HCT116 (cell line): ENCODE measurements around the gene CMPK2. TPM values are rescaled to one million over a fixed set of nuclear protein-coding genes. Genes with fewer than 3 reads are reported as not detected.

Experiments
- ATAC-seq: fragments of 200-7000 bp; cut with Tn5 transposase; 2 replicates; pipeline ENCODE4 v1.9.1; 2020; ENCODE audit warnings: mild to moderate bottlenecking, moderate library complexity
- BruUV-seq: library from RNA; stranded (reverse); fragments of 400-500 nt; replicated peaks from 2 replicates; lab custom pipeline; 2021; lab: Mats Ljungman, UMichigan
- CTCF ChIA-PET: fragments of 300-600 bp; sonication (Branson Sonifier 250); formaldehyde crosslinking; loops from one replicate; lab custom pipeline; 2021; ENCODE audit warnings: antibody characterized with exemption; lab: Charles Lee
- POLR2A ChIA-PET: fragments of 300-600, 350-600 bp; sonication (Branson Sonifier 250); formaldehyde crosslinking; loops from one replicate; lab custom pipeline; 2021; ENCODE audit warnings: antibody characterized with exemption; lab: Charles Lee
- RAD21 ChIA-PET, 2 experiments: fragments of 300-600 bp; sonication (Branson Sonifier 250); formaldehyde crosslinking; loops; one replicate each; lab custom pipeline; 2023; ENCODE audit warnings: low total read pairs in 2 of 2; ENCODE audit not compliant: uncharacterized antibody in 2 of 2, unreplicated experiment in 2 of 2, low non-redundant PET in 1 of 2; lab: Charles Lee
- DNase-seq: peaks from one replicate; pipeline ENCODE4 v3.0.0-alpha.2; 2010; ENCODE audit warnings: low read depth, low spot score
- H2AFZ ChIP-seq: fragments of 200-600 bp; shearing (Covaris generic), sonication (generic); 2 replicates; pipeline ENCODE4 v1.6.1; 2017; ENCODE audit warnings: low read depth, mixed run types, mixed read lengths, antibody characterized with exemption, low read length; ENCODE audit not compliant: poor library complexity, severe bottlenecking
- H3K27ac ChIP-seq: 2 replicates; pipeline ENCODE4 v1.5.1; 2012; ENCODE audit warnings: low read depth, low read length
- H3K27me3 ChIP-seq: fragments of 200-600 bp; sonication (generic); 2 replicates; pipeline ENCODE4 v1.6.1; 2016; ENCODE audit warnings: mixed run types, low read length, mixed read lengths; ENCODE audit not compliant: insufficient read depth
- H3K36me3 ChIP-seq, 2 experiments: fragments of 200-500 bp in 1 of 2; fragments of 200-600 bp in 1 of 2; sonication (Bioruptor generic) in 1 of 2; sonication (generic) in 1 of 2; 2 replicates each; pipeline versions ENCODE4 v1.5.1 to v1.6.1; 2014 to 2016; ENCODE audit warnings: low read length in 2 of 2, inconsistent platforms in 1 of 2, mixed read lengths in 1 of 2, mixed run types in 1 of 2; ENCODE audit not compliant: insufficient read depth in 2 of 2, control insufficient read depth in 1 of 2
- H3K4me1 ChIP-seq, 2 experiments: fragments of 200-600 bp in 1 of 2; sonication (generic) in 1 of 2; 2 replicates each; pipeline versions ENCODE4 v1.5.1 to v1.6.1; 2012 to 2017; ENCODE audit warnings: low read length in 2 of 2, inconsistent platforms in 1 of 2, mild to moderate bottlenecking in 1 of 2, mixed read lengths in 1 of 2, mixed run types in 1 of 2, moderate library complexity in 1 of 2; ENCODE audit not compliant: insufficient read depth in 2 of 2, control insufficient read depth in 1 of 2
- H3K4me2 ChIP-seq: fragments of 200-600 bp; sonication (generic); 2 replicates; pipeline ENCODE4 v1.6.1; 2017; ENCODE audit warnings: mixed run types, low read length, mixed read lengths
- H3K4me3 ChIP-seq, 2 experiments: fragments of 200-600 bp in 1 of 2; sonication (generic) in 1 of 2; replicated peaks in 1 of 2; 2 replicates each; pipeline ENCODE4 v1.5.1; 2011 to 2016; ENCODE audit warnings: low read length in 2 of 2, control low read depth in 1 of 2, low read depth in 1 of 2, mild to moderate bottlenecking in 1 of 2, mixed read lengths in 1 of 2, mixed run types in 1 of 2
- H3K79me2 ChIP-seq: fragments of 200-600 bp; sonication (generic); 2 replicates; pipeline ENCODE4 v1.6.1; 2017; ENCODE audit warnings: mild to moderate bottlenecking, mixed run types, low read length, moderate library complexity, mixed read lengths; ENCODE audit not compliant: insufficient read depth
- H3K9ac ChIP-seq: fragments of 200-600 bp; sonication (generic); 2 replicates; pipeline ENCODE4 v1.6.1; 2016; ENCODE audit warnings: low read length, mixed read lengths
- H3K9me2 ChIP-seq: fragments of 200-600 bp; sonication (generic), shearing (Covaris generic); 2 replicates; pipeline ENCODE4 v1.6.1; 2017; ENCODE audit warnings: mixed run types, mild to moderate bottlenecking, moderate library complexity; ENCODE audit not compliant: insufficient read depth
- H3K9me3 ChIP-seq, 2 experiments: fragments of 200-500 bp in 1 of 2; fragments of 200-600 bp in 1 of 2; sonication (Bioruptor generic) in 1 of 2; sonication (generic) in 1 of 2; 2 replicates each; pipeline ENCODE4 v1.6.1; 2014 to 2017; ENCODE audit warnings: low read length in 2 of 2, mixed read lengths in 2 of 2, inconsistent platforms in 1 of 2, low read depth in 1 of 2, mild to moderate bottlenecking in 1 of 2, mixed run types in 1 of 2, moderate library complexity in 1 of 2; ENCODE audit not compliant: control insufficient read depth in 1 of 2, insufficient read depth in 1 of 2
- H4K20me1 ChIP-seq: fragments of 200-600 bp; sonication (generic), shearing (Covaris generic); 2 replicates; pipeline ENCODE4 v1.6.1; 2017; ENCODE audit warnings: mixed run types, mild to moderate bottlenecking, moderate library complexity; ENCODE audit not compliant: insufficient read depth
- ATF3 ChIP-seq: IDR thresholded peaks from 2 replicates; pipeline ENCODE4 v1.6.1; 2012
- CEBPB ChIP-seq: IDR thresholded peaks from 2 replicates; pipeline ENCODE4 v1.6.1; 2012; ENCODE audit warnings: low read depth
- ELF1 ChIP-seq: IDR thresholded peaks from 2 replicates; pipeline ENCODE4 v1.6.1; 2012; ENCODE audit warnings: low read depth, borderline replicate concordance
- FOSL1 ChIP-seq: IDR thresholded peaks from 2 replicates; pipeline ENCODE4 v1.6.1; 2012; ENCODE audit warnings: low read depth
- RAD21 ChIP-seq: IDR thresholded peaks from 2 replicates; pipeline ENCODE4 v1.6.1; 2012; ENCODE audit warnings: low read depth, mild to moderate bottlenecking
- SIN3A ChIP-seq: IDR thresholded peaks from 2 replicates; pipeline ENCODE4 v1.6.1; 2012; ENCODE audit warnings: low read depth
- TCF7L2 ChIP-seq: IDR thresholded peaks from 2 replicates; pipeline ENCODE4 v1.7.0; 2011; ENCODE audit warnings: borderline replicate concordance, inconsistent platforms; ENCODE audit not compliant: insufficient read depth, insufficient read length; ENCODE audit errors: extremely low read depth
- YY1 ChIP-seq: IDR thresholded peaks from 2 replicates; pipeline ENCODE4 v1.6.1; 2011; ENCODE audit warnings: low read length, low read depth, moderate library complexity, mild to moderate bottlenecking; ENCODE audit not compliant: insufficient replicate concordance; ENCODE audit errors: extremely low read depth
- ZFX ChIP-seq: fragments of 450-650 bp; IDR thresholded peaks from 2 replicates; pipeline ENCODE4 v1.6.1; 2017
- ZNF274 ChIP-seq: fragments of 200-500 bp; sonication (Bioruptor generic); IDR thresholded peaks from 2 replicates; pipeline ENCODE4 v1.6.1; 2014; ENCODE audit warnings: mild to moderate bottlenecking, low read depth, low read length, inconsistent platforms
- intact Hi-C: fragments of 100-400 bp; cut with micrococcal nuclease; formaldehyde crosslinking; loops from 2 replicates; pipeline ENCODE4 v1.10.0; 2022
- total RNA-seq: library from RNA; stranded (reverse); gene quantifications from one replicate; pipeline ENCODE4 v1.2.1, GENCODE V29; 2021; ENCODE audit not compliant: unreplicated experiment
- TF ChIP-seq, protein P1 (sequence below), 3 experiments: fragments of 200-600 bp in 1 of 3; sonication (generic) in 1 of 3; IDR thresholded peaks in 2 of 3; conservative IDR thresholded peaks in 1 of 3; 2 replicates each; pipeline ENCODE4 v1.5.1; 2012 to 2017; ENCODE audit warnings: low read depth in 2 of 3, low read length in 2 of 3, antibody characterized with exemption in 1 of 3, borderline replicate concordance in 1 of 3, control low read depth in 1 of 3, mild to moderate bottlenecking in 1 of 3, mixed read lengths in 1 of 3, mixed run types in 1 of 3, moderate library complexity in 1 of 3; ENCODE audit not compliant: insufficient read depth in 1 of 3

CMPK2 gene
- total RNA-seq, 1 experiment from 2014 or later, result 1.5 TPM

- TF ChIP-seq, protein P1, sequence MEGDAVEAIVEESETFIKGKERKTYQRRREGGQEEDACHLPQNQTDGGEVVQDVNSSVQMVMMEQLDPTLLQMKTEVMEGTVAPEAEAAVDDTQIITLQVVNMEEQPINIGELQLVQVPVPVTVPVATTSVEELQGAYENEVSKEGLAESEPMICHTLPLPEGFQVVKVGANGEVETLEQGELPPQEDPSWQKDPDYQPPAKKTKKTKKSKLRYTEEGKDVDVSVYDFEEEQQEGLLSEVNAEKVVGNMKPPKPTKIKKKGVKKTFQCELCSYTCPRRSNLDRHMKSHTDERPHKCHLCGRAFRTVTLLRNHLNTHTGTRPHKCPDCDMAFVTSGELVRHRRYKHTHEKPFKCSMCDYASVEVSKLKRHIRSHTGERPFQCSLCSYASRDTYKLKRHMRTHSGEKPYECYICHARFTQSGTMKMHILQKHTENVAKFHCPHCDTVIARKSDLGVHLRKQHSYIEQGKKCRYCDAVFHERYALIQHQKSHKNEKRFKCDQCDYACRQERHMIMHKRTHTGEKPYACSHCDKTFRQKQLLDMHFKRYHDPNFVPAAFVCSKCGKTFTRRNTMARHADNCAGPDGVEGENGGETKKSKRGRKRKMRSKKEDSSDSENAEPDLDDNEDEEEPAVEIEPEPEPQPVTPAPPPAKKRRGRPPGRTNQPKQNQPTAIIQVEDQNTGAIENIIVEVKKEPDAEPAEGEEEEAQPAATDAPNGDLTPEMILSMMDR (IDR thresholded peaks at IDR 0.05 in 2 of 3, conservative IDR thresholded peaks at IDR 0.05 in 1 of 3; ENCODE audit: borderline replicate concordance in 1 of 3, insufficient read depth in 1 of 3, low read depth in 2 of 3, low read length in 2 of 3), result no peak
- no peak for TF ChIP-seq CEBPB
- no peak for TF ChIP-seq FOSL1
- TF ChIP-seq, all 23 proteins: peak for 0
Observed at GRCh38 chr2:6887751-6888192, 22.1 kb upstream of the CMPK2 start (continued).

DNA sequence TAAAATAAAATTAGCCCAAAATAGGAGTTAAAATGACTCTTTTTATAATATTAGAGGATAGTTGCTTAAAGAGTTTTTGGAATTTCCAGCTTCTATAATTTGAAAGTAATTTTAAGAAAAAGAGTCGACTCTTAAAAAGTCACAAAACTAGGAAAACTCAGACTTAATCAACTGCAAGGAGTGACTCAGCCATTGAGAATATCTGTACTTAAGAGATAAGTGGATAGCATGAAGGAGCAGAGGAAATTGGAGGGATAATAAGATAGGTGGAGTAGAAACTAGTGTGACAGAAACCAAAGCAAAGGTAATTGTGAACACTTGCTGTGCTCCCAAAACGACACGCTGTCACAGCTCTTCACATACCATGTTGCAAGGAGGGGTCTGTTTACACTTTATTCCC is 20.3 kb upstream of the CMPK2 start:
- ChIA-PET RAD21 (no interaction called here), POLR2A (no interaction called here), CTCF (no interaction called here)
- intact Hi-C loops, result no loop called here
- Histone ChIP-seq H3K4me3 (no peak overlapping the region), H3K9me3 (no peaks in the 10 kb centered on the region), H3K27me3 (peaks cover 8% of the 10 kb centered on the region; the same call in 1 of the 2 replicates), H3K4me1 (no peaks in the 10 kb centered on the region), H3K79me2 (no peaks in the 10 kb centered on the region), H3K4me2 (no peak overlapping the region), H3K9ac (no peak overlapping the region), H3K36me3 (no peaks in the 10 kb centered on the region), H2AFZ (no peak overlapping the region), H3K27ac (no peak overlapping the region), H3K9me2 (no peaks in the 10 kb centered on the region), H4K20me1 (no peaks in the 10 kb centered on the region)
- no peak for ATAC-seq
- no peak for TF ChIP-seq CEBPB
- no peak for TF ChIP-seq TCF7L2
- TF ChIP-seq RAD21, result no peak
- TF ChIP-seq ATF3, result no peak
- no peak for TF ChIP-seq FOSL1
- no peak for TF ChIP-seq SIN3A
- no peak for TF ChIP-seq ZNF274
- TF ChIP-seq YY1, result no peak
- no peak for TF ChIP-seq ELF1
- no peak for TF ChIP-seq ZFX
- no TSS peak for BruUV-seq
- no peak for DNase-seq
